Stimulated activated naive CD8-positive, alpha-beta T cell treated with anti-CD3 and anti-CD28 coated beads, Interleukin-15, amount 100 ng/mL, for 72 hours (primary cell): Measurements from ENCODE around the gene SPATS2L.

ENCODE experiments used
- ATAC-seq: fragments of 150-1000 bp; cut with Tn5 transposase; 2 replicates; pipeline ENCODE4 v1.10.0; 2021; ENCODE audit warnings: mild to moderate bottlenecking, moderate library complexity
- DNase-seq, 2 donors: peaks; one replicate each; pipeline ENCODE4 v3.0.0; 2021 to 2022
- H3K27ac Mint-ChIP-seq, 2 donors: one replicate each; pipeline ENCODE4 v1.8.0; 2022; ENCODE audit warnings: mild to moderate bottlenecking in 2 of 2, mixed read lengths in 2 of 2, moderate library complexity in 2 of 2
- H3K27me3 Mint-ChIP-seq: one replicate; pipeline ENCODE4 v1.8.0; 2022; ENCODE audit warnings: mixed read lengths
- H3K4me1 Mint-ChIP-seq: one replicate; pipeline ENCODE4 v1.8.0; 2022; ENCODE audit warnings: mild to moderate bottlenecking, mixed read lengths
- H3K4me3 Mint-ChIP-seq, 2 donors: one replicate each; pipeline ENCODE4 v1.8.0; 2022; ENCODE audit warnings: mild to moderate bottlenecking in 2 of 2, mixed read lengths in 2 of 2, moderate library complexity in 1 of 2
- H3K9me3 Mint-ChIP-seq, 2 donors: one replicate each; pipeline ENCODE4 v1.8.0; 2022; ENCODE audit warnings: mixed read lengths in 2 of 2

The SPATS2L gene

DNA sequence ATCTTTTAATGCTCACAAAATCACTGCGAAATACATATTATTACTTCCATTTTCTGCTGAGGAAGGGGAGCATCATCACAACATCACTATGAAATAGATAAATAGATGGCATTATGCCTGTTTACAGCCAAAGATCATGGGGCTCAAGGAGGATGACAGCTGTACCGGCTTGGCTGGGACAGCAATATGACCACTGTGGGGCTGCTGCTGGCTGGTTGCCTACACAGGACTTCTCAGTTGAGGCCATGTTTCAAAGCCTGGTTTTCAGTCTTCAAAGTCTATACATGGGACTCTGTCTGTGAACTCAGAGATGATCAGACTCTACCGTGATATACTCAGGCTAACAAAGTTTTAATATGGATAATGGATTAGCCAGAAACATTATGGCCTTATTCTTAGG is 58.7 kb downstream of the SPATS2L start:
- Mint-ChIP-seq H3K4me1 (no peaks in the 10 kb centered on the region), H3K27me3 (no peaks in the 10 kb centered on the region), H3K9me3 (no peaks in the 10 kb centered on the region), H3K4me3 (no peak overlapping the region), H3K27ac (no peak overlapping the region)
- no peak for ATAC-seq
- no peak for DNase-seq

DNA sequence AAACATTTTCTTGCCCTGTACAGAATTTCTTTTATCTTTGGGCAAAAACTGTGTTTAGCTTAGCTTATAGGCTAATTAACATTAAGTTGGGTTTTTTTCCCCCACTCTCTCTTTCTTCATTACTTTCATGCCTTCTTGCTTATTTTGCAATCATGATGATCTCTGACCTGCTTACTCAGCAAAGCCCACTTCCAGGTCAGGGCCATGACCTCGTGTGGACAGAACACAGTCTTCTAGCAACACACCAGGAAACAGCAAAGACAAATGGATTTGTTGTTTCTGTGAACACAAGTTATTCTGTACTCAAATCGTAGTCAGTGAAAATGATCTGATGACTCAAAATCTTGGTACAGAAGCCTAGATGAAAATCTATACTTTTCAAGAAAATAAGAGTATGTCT is 60.7 kb downstream of the SPATS2L start:
- no peak for DNase-seq
- Mint-ChIP-seq H3K27me3 (no peaks in the 10 kb centered on the region), H3K9me3 (no peaks in the 10 kb centered on the region), H3K4me3 (no peak overlapping the region), H3K27ac (no peak overlapping the region), H3K4me1 (no peaks in the 10 kb centered on the region)
- ATAC-seq, result no peak

DNA sequence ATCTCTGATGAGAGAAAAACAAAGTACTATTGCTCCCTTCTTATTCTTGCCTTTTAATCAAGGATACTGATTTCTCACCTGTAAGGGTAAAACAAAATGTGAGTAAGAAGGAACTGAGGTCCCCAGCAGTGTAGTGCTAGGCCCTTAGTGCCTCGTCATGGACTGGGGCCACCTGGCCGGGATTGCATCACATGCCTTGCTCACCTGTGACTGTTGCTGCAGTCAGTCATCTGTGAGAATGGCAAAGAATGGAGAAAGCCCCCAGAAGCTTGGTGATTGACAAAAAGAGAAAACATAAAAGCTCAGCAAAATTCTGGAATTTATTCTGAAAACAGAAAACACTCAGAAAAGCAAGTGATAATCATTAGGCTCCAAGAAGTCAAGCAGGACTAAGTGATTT is 63.4 kb downstream of the SPATS2L start:
- Mint-ChIP-seq H3K27ac (no peak overlapping the region), H3K9me3 (no peaks in the 10 kb centered on the region), H3K27me3 (no peaks in the 10 kb centered on the region), H3K4me1 (peaks cover 21% of the 10 kb centered on the region), H3K4me3 (no peak overlapping the region)
- ATAC-seq, result no peak
- DNase-seq, result no peak

DNA sequence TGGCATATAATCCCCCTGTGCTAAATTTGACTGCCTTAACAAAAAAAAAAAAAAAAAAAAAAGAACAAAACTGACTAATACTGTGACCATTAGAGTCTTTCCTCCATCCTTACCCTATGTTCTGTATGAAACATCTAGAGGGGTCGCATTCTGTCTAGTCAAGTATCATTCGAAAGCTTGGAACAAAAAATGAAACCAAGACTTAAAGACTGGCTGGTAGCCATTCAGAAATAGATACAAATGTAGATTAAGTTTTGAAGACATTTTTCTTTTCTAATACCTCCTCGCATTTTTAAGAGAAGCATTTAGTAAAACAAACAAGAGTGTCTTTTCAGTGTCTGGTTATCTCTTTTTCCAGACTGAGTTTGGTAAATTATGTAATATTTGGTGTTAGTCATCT is 66.7 kb downstream of the SPATS2L start:
- no peaks in the 10 kb centered on the region for H3K27me3 Mint-ChIP-seq
- H3K4me1 Mint-ChIP-seq, result peaks cover 47% of the 10 kb centered on the region
- H3K4me3 Mint-ChIP-seq, result peak overlapping the region; percentile 46 to 56
- ATAC-seq (peak; percentile 64), DNase-seq (no peak)
- H3K9me3 Mint-ChIP-seq, result no peaks in the 10 kb centered on the region
- peak overlapping the region in 1 of 2 donors; percentile 34 for H3K27ac Mint-ChIP-seq

DNA sequence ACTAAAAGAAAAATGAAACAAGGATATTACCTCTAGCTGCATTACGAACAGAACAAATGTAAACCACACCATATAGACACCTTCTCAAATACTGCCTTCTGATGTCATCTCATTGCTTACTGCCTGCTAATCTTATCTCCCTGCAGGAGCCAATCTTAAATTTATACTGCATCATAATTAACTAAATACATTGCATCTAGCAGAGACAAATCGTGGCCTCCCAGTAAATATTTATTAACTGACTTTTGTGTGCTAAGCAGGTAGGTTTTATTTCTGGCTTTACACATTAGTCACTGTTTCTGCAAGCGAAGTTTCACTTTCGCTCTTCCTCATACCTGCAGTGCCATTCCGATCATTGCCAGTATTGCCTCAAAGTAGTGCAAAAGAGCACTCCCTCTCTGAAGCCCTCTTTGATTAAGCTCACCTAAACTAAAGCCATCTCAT is 67.5 kb downstream of the SPATS2L start:
- ATAC-seq (peak; percentile 91), DNase-seq (peak; percentile 37 to 49)
- H3K27me3 Mint-ChIP-seq, result no peaks in the 10 kb centered on the region
- peak overlapping the region; percentile 75 to 92 for H3K27ac Mint-ChIP-seq
- H3K9me3 Mint-ChIP-seq, result no peaks in the 10 kb centered on the region
- peak overlapping the region; percentile 84 to 86 for H3K4me3 Mint-ChIP-seq
- H3K4me1 Mint-ChIP-seq, result peaks cover 47% of the 10 kb centered on the region

DNA sequence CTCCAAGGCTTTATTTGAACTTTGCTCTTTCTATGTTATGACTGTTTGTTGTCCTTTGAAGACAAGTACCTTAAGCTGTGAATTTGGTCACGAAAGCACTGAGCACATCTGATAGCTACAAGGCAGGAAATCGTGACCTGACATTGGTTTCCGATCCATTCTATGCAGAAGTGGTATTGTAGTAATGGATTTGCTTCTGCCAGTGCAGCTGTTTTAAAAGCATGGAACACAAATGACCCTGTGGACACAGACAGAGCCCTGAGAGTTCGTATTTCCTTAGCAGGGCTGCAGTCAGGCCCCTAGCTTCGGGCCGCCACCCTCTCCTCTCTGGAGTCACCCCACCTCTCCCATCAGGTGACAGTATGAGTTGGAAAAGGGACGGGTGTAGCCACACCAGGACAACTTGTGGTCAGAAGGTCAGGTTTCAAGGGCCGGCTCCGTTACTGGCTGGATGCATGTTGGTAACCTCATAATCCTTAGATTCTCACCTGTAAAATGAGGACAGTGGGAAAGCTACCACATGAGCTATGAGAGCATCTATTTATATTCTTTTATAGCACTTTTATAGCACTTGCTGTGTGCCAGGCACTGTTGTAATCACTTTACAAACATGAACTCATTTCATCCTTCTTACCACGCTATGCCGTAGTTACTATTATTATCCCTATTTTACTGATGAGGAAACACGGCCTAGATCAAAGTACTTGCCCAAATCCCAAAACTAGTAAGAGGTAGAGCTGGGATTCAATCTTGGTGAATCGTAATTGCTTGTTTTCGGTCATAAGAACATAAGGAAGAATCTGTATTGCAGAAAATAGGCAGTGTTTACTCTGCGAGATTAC is 70.2 kb downstream of the SPATS2L start:
- peak overlapping the region; percentile 46 to 59 for H3K27ac Mint-ChIP-seq
- peaks cover 59% of the 10 kb centered on the region for H3K4me1 Mint-ChIP-seq
- DNase-seq, result peak in 1 of 2 donors; percentile 10
- ATAC-seq, result peak; percentile 27
- no peaks in the 10 kb centered on the region for H3K27me3 Mint-ChIP-seq
- H3K4me3 Mint-ChIP-seq, result no peak overlapping the region
- no peaks in the 10 kb centered on the region for H3K9me3 Mint-ChIP-seq

DNA sequence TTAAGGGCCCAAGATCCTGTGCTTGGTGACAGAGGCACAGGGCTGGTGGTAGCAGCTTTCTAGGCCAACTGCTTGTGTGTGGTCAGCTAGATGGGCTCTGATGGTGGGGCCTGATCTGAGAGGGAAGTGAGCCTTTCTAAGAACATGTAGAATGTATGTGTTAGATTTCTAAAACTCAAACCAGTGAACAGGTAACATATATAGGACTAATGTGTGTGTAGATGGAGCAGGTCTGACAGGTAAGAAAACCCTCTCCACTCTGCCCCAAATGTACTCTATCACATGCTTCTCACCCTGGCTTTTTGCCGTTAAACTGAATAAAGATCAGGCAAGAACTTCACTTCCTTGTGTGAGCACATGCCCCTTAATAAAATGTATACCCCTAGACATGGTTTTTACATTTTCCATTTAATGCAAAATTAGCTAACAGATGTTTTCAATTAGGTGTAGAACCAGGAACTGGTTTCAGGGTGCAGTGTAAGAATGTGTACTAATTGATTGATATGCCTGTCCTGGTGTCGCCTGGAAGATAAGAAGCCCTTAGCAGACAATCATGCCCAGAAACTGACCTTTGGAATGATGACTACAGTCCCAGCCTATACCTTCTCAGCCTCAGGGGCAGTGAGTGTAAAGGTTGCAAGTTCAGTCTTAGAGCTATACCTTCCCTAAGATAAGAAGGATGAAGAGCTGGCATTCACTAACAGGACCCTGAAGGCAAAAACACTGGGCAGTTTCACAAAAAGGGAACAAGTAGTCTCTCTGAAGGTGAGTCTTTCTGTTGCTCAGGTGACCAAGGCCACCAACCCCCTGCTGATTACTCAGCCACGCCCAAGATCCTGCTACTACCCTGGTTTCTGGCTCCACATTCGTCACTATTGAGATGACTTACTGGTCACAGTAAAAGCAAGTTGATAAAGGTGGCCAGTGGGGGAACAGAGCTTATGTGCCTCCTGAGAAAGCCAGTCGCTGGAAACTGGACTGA is 71.2 kb downstream of the SPATS2L start:
- no peak for ATAC-seq
- H3K27me3 Mint-ChIP-seq, result no peaks in the 10 kb centered on the region
- H3K4me3 Mint-ChIP-seq, result no peak overlapping the region
- H3K4me1 Mint-ChIP-seq, result peaks cover 58% of the 10 kb centered on the region
- H3K27ac Mint-ChIP-seq, result no peak overlapping the region
- no peak for DNase-seq
- H3K9me3 Mint-ChIP-seq, result no peaks in the 10 kb centered on the region

DNA sequence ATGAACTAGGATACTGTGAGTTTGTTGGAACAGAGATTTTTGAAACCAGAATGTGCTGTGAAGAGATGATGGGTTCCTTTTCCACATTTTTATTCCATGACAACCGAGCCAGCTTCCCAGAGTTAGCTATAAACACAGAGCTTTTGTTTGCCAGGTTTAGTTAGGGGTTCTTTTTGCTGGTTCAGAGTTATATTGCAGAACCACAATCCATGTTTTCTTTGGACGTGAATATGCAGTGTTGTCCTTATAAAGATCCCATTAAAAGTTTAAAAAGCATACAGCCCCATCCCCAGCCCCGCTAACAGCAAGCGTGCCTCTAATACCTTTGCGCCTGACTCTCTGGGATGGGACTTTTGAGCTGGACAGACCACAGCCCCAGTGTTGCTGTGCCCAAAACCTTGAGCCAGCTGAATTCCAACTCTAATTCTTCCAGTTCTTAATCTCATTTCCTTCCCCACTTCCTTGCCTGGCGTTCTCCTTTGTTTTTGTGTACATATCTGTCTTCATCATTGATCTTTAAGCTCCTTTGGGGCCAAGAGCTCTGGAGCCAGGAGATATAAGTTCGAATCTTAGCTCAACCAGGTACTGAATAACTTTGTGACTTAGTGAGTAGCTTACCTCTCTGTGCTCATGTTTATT is 72.3 kb downstream of the SPATS2L start:
- Mint-ChIP-seq H3K27me3 (no peaks in the 10 kb centered on the region), H3K4me3 (no peak overlapping the region), H3K4me1 (peaks cover 60% of the 10 kb centered on the region), H3K9me3 (no peaks in the 10 kb centered on the region), H3K27ac (no peak overlapping the region)
- no peak for DNase-seq
- ATAC-seq, result no peak

DNA sequence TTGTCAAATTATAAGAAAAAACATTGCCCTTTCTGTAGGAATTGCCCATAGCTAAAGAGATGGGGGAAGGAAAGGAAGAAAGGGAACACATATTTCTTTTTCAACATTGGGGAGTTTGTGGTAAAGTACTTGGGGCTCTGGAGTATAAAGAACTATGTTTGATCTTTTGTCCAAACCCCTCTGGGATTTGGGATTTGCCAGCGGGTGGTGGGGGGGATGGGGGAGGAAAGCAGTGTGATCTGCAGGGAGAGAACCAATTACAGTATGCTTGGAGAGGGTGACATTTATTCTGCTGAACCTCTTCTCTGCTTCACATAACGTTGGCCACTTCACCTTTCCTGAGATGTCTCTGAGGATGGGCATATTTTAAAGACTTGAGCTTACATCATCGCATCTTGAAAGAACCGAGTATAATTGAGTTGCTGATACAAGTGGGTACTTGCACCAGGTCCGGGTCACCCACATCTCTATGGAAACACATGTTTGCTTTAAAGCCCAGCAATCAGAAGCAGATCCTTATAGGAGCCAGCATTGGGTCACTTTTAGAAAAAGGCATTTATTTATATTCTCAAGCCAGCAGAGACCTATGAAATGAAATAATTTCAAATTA is 73.1 kb downstream of the SPATS2L start:
- Mint-ChIP-seq H3K9me3 (no peaks in the 10 kb centered on the region), H3K4me1 (peaks cover 52% of the 10 kb centered on the region), H3K27me3 (no peaks in the 10 kb centered on the region), H3K27ac (no peak overlapping the region), H3K4me3 (no peak overlapping the region)
- ATAC-seq (no peak), DNase-seq (no peak)

DNA sequence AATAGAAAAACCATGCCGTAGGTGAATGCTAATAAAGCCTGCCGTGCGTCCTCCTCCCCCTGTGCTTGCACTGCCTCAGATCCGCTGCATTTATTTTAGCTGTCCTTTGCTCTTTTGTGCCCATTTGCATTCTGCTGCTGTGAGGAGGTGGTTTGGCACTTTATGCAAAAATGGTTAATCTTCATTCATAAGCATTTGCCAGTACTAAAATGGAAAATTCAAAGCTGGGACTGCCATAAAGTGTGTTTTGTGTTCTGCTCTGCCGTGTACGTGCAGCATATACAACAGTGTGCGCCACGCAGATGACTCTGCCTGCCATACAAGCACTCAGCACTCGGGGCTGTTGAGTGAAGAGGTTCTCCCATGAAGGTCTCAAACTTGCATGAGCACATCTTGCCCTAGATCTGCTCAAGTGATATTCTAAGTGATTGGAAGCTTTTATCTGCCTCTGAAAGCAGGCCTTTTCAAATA is 73.6 kb downstream of the SPATS2L start:
- no peak overlapping the region for H3K27ac Mint-ChIP-seq
- no peak for ATAC-seq
- no peaks in the 10 kb centered on the region for H3K9me3 Mint-ChIP-seq
- no peak for DNase-seq
- H3K4me3 Mint-ChIP-seq, result no peak overlapping the region
- H3K4me1 Mint-ChIP-seq, result peaks cover 46% of the 10 kb centered on the region
- no peaks in the 10 kb centered on the region for H3K27me3 Mint-ChIP-seq

DNA sequence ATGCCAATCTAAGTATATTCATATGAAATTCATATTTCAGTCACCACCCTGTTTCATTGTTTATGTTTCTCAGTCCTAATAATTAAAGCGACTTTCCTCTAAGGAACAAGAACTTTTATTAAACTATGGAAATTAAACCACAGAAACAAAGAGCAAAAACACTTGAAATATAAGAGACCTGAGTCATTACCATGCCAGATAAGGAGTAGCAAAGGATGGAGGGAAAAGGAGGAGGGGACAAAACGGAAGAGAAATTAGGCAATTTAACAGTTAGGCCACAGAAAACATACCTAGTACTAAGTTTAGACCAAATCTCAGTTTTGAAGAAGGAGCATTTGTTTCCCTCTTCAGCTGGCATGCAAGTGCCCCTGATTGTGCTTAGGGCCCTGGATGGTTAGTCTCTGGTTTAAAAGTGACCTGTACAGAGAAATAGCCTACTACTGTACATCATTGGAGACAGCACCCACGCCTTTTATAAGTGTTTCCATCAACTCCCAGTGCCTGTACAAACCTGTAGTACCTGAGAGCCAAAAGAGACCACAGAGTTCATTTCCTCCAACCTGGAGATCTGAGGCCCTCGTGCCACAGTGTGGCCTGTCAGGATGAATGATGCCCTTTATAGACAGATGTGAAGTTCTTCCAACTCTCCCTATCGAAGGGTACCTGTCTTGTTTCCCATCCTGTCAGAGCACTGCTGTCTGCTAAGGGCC is 74.5 kb downstream of the SPATS2L start:
- Mint-ChIP-seq H3K4me3 (no peak overlapping the region), H3K9me3 (no peaks in the 10 kb centered on the region), H3K27me3 (no peaks in the 10 kb centered on the region), H3K27ac (no peak overlapping the region), H3K4me1 (peaks cover 38% of the 10 kb centered on the region)
- ATAC-seq (no peak), DNase-seq (no peak)

DNA sequence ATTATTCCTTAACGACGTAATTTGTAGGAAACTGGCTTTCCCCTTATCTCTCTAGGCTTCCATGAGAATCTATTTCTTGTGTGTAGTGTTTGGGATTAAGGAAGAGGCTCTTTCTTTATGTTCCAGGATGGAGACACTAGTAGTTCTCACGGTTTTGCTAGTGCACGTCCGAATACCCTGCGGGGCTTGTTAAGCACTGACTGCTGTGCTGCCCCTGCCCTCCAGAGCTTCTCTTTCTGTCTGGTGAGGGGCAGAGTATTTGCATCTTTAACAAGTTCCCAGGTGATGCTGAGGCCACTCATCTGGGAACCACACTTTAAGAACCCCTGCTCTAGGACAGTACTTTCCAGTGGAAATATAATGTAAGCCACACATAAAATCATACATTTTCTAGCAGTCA is 76.4 kb downstream of the SPATS2L start:
- Mint-ChIP-seq H3K4me1 (peaks cover 23% of the 10 kb centered on the region), H3K4me3 (no peak overlapping the region)
- no peak for DNase-seq

DNA sequence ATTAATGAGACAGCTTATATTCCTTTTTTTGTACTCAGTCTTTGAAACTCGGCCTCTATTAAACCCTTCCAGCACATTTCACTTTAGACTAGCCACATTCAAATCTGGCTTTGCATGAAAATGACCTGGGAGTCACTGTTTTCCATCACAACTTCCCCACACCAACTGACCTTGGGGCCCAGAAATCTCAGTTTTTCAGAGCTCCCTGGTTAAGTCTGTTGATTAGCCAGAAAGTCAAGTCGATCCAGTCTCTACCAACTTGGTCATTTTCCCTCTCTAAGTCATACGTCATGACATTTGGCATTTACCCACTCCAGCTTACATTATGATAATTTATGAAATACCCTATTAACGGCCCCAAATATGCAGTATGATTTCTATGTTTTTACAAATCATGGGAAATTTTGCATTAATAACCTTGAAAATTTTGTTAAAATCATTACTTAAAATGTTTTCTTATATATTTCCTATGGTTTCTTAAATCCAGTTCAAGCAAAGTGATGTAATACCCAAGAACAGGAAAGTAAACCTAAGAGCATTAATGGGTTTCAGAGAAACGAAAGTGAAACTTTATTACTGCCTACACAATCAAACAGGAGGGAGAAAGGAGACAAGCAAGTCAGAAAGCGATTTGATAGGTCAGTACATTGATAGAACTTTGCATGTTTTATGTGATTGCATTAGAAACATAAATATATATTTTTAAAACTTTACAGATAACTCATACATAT is 77.1 kb downstream of the SPATS2L start:
- ATAC-seq (peak; percentile 94), DNase-seq (no peak)
- Mint-ChIP-seq H3K4me3 (peak overlapping the region in 1 of 2 donors; percentile 61), H3K27me3 (no peaks in the 10 kb centered on the region), H3K4me1 (peaks cover 23% of the 10 kb centered on the region), H3K27ac (peak overlapping the region; percentile 95 to 96), H3K9me3 (no peaks in the 10 kb centered on the region)

More for the DNA sequence above, 76.4 kb downstream of the SPATS2L start:
- H3K9me3 Mint-ChIP-seq, result no peaks in the 10 kb centered on the region
- ATAC-seq, result no peak
- H3K27me3 Mint-ChIP-seq, result no peaks in the 10 kb centered on the region
- peak overlapping the region; percentile 48 to 85 for H3K27ac Mint-ChIP-seq

DNA sequence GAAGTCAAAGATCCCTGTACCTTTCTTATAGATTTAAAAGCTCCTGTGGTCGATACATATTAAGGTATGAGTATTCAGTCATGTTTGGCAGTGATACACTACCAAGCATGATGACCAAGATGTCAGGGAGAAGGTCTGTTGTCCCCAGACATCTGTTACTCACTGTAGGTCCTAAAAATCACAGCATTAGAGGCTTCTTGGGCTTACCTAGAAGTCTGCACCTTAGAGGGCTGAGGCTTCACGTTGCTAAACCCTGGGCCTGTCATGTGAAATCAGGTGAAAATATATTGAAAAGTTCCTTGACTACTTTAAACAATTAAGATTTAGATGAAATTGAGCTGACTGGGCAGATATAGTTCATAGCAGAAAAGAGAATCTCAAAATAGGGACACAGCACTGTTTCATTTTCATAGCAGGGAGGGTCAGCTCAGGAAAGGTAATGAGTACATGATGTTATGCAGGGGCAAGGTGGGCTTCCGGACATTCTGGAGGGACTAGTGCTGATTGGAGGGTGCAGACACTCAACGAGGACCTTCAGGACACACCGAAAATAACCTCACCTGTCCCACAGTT is 78.7 kb downstream of the SPATS2L start:
- no peak overlapping the region for H3K27ac Mint-ChIP-seq
- H3K27me3 Mint-ChIP-seq, result no peaks in the 10 kb centered on the region
- peaks cover 23% of the 10 kb centered on the region for H3K4me1 Mint-ChIP-seq
- DNase-seq (no peak), ATAC-seq (no peak)
- H3K9me3 Mint-ChIP-seq, result no peaks in the 10 kb centered on the region
- H3K4me3 Mint-ChIP-seq, result no peak overlapping the region
